A549 (cell line): ENCODE data around the gene PHKB. TPM values are rescaled to one million over a fixed set of nuclear protein-coding genes. Genes with fewer than 3 reads are reported as not detected.

ENCODE experiments used
- ATAC-seq, 2 experiments: fragments of 200-7000 bp in 1 of 2; fragments of >200 bp in 1 of 2; cut with Nextera tagmentation in 1 of 2; cut with Tn5 transposase in 1 of 2; 3 replicates each; pipeline versions ENCODE4 v1.8.0 to v1.9.1; 2018 to 2020; ENCODE audit warnings: mild to moderate bottlenecking in 1 of 2, moderate library complexity in 1 of 2
- CTCF ChIA-PET: fragments of 300-600 bp; sonication (Branson Sonifier 250); formaldehyde crosslinking; extraction: SDS; loops from one replicate; lab custom pipeline; 2021; ENCODE audit warnings: antibody characterized with exemption, inconsistent platforms; lab: Yijun Ruan, JAX
- POLR2A ChIA-PET: fragments of 350-600 bp; formaldehyde crosslinking; extraction: SDS; loops from one replicate; lab custom pipeline; 2021; ENCODE audit warnings: antibody characterized with exemption, inconsistent platforms; lab: Yijun Ruan, JAX
- DNase-seq, 2 experiments: peaks; one replicate each; pipeline versions ENCODE4 v3.0.0 to v3.0.0-alpha.2; 2011 to 2016; ENCODE audit warnings: low read depth in 1 of 2, low spot score in 1 of 2
- FAIRE-seq: peaks from 2 replicates; lab custom pipeline; 2011; peaks lifted over from hg19 to GRCh38; lab: Jason Lieb, UNC
- H3K27ac ChIP-seq, 2 experiments: fragments of >200 bp; sonication (Bioruptor Twin); formaldehyde crosslinking; 3 replicates each; pipeline ENCODE4 v1.5.1; 2016 to 2017
- H3K4me1 ChIP-seq: fragments of >200 bp; sonication (Bioruptor Twin); formaldehyde crosslinking; 3 replicates; pipeline ENCODE4 v1.6.1; 2016
- H3K4me2 ChIP-seq: fragments of >200 bp; sonication (Bioruptor Twin); formaldehyde crosslinking; 3 replicates; pipeline ENCODE4 v1.6.1; 2016
- H3K4me3 ChIP-seq: fragments of >200 bp; sonication (Bioruptor Twin); formaldehyde crosslinking; 3 replicates; pipeline ENCODE4 v1.5.1; 2016
- H3K9me3 ChIP-seq: fragments of >200 bp; sonication (Bioruptor Twin); formaldehyde crosslinking; 3 replicates; pipeline ENCODE4 v1.6.1; 2016
- BHLHE40 ChIP-seq: IDR thresholded peaks from 2 replicates; pipeline ENCODE4 v1.6.1; 2012; ENCODE audit warnings: low read depth, low read length, inconsistent platforms
- CEBPB ChIP-seq, 2 experiments: fragments of >200 bp in 1 of 2; sonication (Bioruptor Twin) in 1 of 2; formaldehyde crosslinking in 1 of 2; IDR thresholded peaks; 2 replicates each; pipeline ENCODE4 v1.6.1; 2012 to 2016
- CHD2 ChIP-seq: fragments of 150-350 bp; IDR thresholded peaks from 2 replicates; pipeline ENCODE4 v1.6.1; 2014; ENCODE audit warnings: low read length; ENCODE audit not compliant: partially characterized antibody
- CHD4 ChIP-seq: fragments of 200-600 bp; sonication (generic); IDR thresholded peaks from 2 replicates; pipeline ENCODE4 v1.6.1; 2016; ENCODE audit warnings: antibody characterized with exemption, mild to moderate bottlenecking, borderline replicate concordance
- EHMT2 ChIP-seq: fragments of 200-600 bp; sonication (generic); IDR thresholded peaks from 2 replicates; pipeline ENCODE4 v1.6.1; 2016; ENCODE audit warnings: antibody characterized with exemption, low read depth, mild to moderate bottlenecking, moderate library complexity
- EP300 ChIP-seq, 2 experiments: fragments of >200 bp; sonication (Bioruptor Twin); formaldehyde crosslinking; IDR thresholded peaks; 2 replicates in 1 of 2; 3 replicates in 1 of 2; pipeline ENCODE4 v1.6.1; 2016 to 2017
- FOXS1 ChIP-seq: fragments of 250-450 bp; sonication (Bioruptor Pico); IDR thresholded peaks from 2 replicates; pipeline ENCODE4 v1.5.0; 2020; ENCODE audit warnings: mild to moderate bottlenecking, moderate library complexity
- HDAC2 ChIP-seq: fragments of 200-600 bp; sonication (generic); IDR thresholded peaks from 2 replicates; pipeline ENCODE4 v1.6.1; 2016
- HEYL ChIP-seq: fragments of 250-450 bp; sonication (Bioruptor Pico); IDR thresholded peaks from 2 replicates; pipeline ENCODE4 v1.8.0; 2021; ENCODE audit warnings: mild to moderate bottlenecking, moderate library complexity
- HOXA7 ChIP-seq: fragments of 250-450 bp; sonication (Bioruptor Pico); IDR thresholded peaks from 2 replicates; pipeline ENCODE4 v1.5.0; 2020; ENCODE audit warnings: mild to moderate bottlenecking, moderate library complexity
- HOXB13 ChIP-seq: fragments of 250-450 bp; sonication (Bioruptor Pico); IDR thresholded peaks from 2 replicates; pipeline ENCODE4 v1.5.0; 2020; ENCODE audit warnings: low read depth, mild to moderate bottlenecking, moderate library complexity
- HOXB5 ChIP-seq: fragments of 250-450 bp; sonication (Bioruptor Pico); IDR thresholded peaks from 2 replicates; pipeline ENCODE4 v1.5.0; 2020; ENCODE audit warnings: mild to moderate bottlenecking, moderate library complexity
- JUNB ChIP-seq: fragments of >200 bp; sonication (Bioruptor Twin); formaldehyde crosslinking; IDR thresholded peaks from 2 replicates; pipeline ENCODE4 v1.6.1; 2016
- KDM5A ChIP-seq: fragments of 200-600 bp; sonication (generic); IDR thresholded peaks from 2 replicates; pipeline ENCODE4 v1.6.1; 2016; ENCODE audit warnings: antibody characterized with exemption, mild to moderate bottlenecking
- MAZ ChIP-seq: fragments of 150-350 bp; IDR thresholded peaks from 2 replicates; pipeline ENCODE4 v1.6.1; 2014; ENCODE audit warnings: antibody characterized with exemption, low read depth, low read length, borderline replicate concordance
- POLR2AphosphoS2 ChIP-seq: conservative IDR thresholded peaks from 2 replicates; pipeline ENCODE4 v1.6.1; 2012; ENCODE audit warnings: low read length, improper control_type of control experiment, inconsistent platforms
- RARB ChIP-seq: fragments of 250-450 bp; sonication (Bioruptor Pico); IDR thresholded peaks from 2 replicates; pipeline ENCODE4 v1.8.0; 2021; ENCODE audit warnings: mild to moderate bottlenecking, moderate library complexity
- SMC3 ChIP-seq: fragments of >200 bp; sonication (Bioruptor Twin); formaldehyde crosslinking; IDR thresholded peaks from 3 replicates; pipeline ENCODE4 v1.6.1; 2018; ENCODE audit warnings: inconsistent platforms
- SREBF2 ChIP-seq: fragments of 450-650 bp; IDR thresholded peaks from 2 replicates; pipeline ENCODE4 v1.6.1; 2014; ENCODE audit warnings: mild to moderate bottlenecking, moderate library complexity
- TFCP2L1 ChIP-seq: fragments of 250-450 bp; sonication (Bioruptor Pico); IDR thresholded peaks from 2 replicates; pipeline ENCODE4 v1.5.0; 2021; ENCODE audit warnings: mild to moderate bottlenecking
- ZC3H11A ChIP-seq: fragments of 450-650 bp; IDR thresholded peaks from 2 replicates; pipeline ENCODE4 v1.6.1; 2014; ENCODE audit warnings: antibody characterized with exemption, mild to moderate bottlenecking
- ZFP36 ChIP-seq: fragments of 450-650 bp; IDR thresholded peaks from 2 replicates; pipeline ENCODE4 v1.6.1; 2014; ENCODE audit warnings: borderline replicate concordance; ENCODE audit not compliant: partially characterized antibody
- ZSCAN20 ChIP-seq: fragments of 250-450 bp; sonication (Bioruptor Pico); IDR thresholded peaks from 2 replicates; pipeline ENCODE4 v1.8.0; 2022; ENCODE audit warnings: mild to moderate bottlenecking, moderate library complexity
- WGBS: methylation state at CpG from one replicate; pipeline ENCODE4 v1.1.6; 2017; ENCODE audit errors: missing lambda C conversion rate; 5-methylcytosine and 5-hydroxymethylcytosine counted together
- polyA plus RNA-seq, 4 experiments: library from polyadenylated mRNA; depleted of rRNA in 3 of 4; stranded (reverse); fragments of >200 nt; fragmentation: RNase III in 1 of 4; extraction: RNeasy Plus Mini Kit Qiagen cat#74134 plus additional on column Dnase treatment in 1 of 4; gene quantifications; 2 replicates in 3 of 4; 3 replicates in 1 of 4; pipeline ENCODE4 v1.2.3, GENCODE V29; 2011 to 2017
- TF ChIP-seq, protein P1 (sequence below): IDR thresholded peaks from 2 replicates; pipeline ENCODE4 v1.6.1; 2012
- TF ChIP-seq, protein P2 (sequence below): fragments of >200 bp; sonication (Bioruptor Twin); formaldehyde crosslinking; IDR thresholded peaks from 3 replicates; pipeline ENCODE4 v1.6.1; 2016
- TF ChIP-seq, protein P3 (sequence below): fragments of 150-350 bp; IDR thresholded peaks from 2 replicates; pipeline ENCODE4 v1.6.1; 2014; ENCODE audit warnings: low read depth, mild to moderate bottlenecking, low read length
- TF ChIP-seq, protein P4 (sequence below): IDR thresholded peaks from 2 replicates; pipeline ENCODE4 v1.6.1; 2012

PHKB gene
- polyA plus RNA-seq, 2 of the 4 experiments (the other 2 are of a cell fraction) = 33.2 to 96.8 TPM

DNA sequence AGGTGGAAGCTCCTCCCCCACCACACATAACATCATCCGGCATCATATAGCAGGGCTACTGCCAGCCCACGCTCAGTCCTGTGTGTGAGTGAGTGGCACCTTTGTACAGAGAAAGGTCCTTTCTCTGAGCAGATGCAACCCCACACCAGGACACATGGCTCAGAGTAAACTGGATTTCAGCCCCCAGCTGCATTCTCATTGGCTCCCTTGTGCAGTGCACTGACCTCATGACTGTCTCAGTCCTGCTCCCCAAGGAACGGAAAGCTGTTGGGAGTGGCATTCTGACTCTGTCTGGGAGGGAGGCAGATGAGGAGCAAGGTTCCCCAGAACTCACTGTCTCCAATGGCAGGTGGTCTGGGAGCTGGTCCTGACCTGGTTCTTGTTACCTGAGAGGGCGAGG is 244.1 kb downstream of the PHKB start:
- ChIA-PET CTCF (no interaction called here), POLR2A (no interaction called here)
- ATAC-seq = peak in 1 of 2 experiments; percentile 31; a peak in 2 of 6 replicates
- Histone ChIP-seq H3K4me3 (no peak overlapping the region), H3K9me3 (no peaks in the 10 kb centered on the region), H3K4me1 (no peaks in the 10 kb centered on the region), H3K27ac (no peak overlapping the region), H3K4me2 (no peak overlapping the region)
- no peak for TF ChIP-seq CHD4
- TF ChIP-seq CEBPB (IDR thresholded peaks at IDR 0.05) = no peak
- TF ChIP-seq SREBF2 = no peak
- TF ChIP-seq, protein P1, sequence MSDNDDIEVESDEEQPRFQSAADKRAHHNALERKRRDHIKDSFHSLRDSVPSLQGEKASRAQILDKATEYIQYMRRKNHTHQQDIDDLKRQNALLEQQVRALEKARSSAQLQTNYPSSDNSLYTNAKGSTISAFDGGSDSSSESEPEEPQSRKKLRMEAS = no peak
- no peak for TF ChIP-seq HDAC2
- no peak for TF ChIP-seq KDM5A
- TF ChIP-seq EHMT2 = no peak
- no peak for TF ChIP-seq HOXB5
- no peak for TF ChIP-seq EP300 (IDR thresholded peaks at IDR 0.05)
- TF ChIP-seq, protein P2, sequence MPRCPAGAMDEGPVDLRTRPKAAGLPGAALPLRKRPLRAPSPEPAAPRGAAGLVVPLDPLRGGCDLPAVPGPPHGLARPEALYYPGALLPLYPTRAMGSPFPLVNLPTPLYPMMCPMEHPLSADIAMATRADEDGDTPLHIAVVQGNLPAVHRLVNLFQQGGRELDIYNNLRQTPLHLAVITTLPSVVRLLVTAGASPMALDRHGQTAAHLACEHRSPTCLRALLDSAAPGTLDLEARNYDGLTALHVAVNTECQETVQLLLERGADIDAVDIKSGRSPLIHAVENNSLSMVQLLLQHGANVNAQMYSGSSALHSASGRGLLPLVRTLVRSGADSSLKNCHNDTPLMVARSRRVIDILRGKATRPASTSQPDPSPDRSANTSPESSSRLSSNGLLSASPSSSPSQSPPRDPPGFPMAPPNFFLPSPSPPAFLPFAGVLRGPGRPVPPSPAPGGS = no peak
- TF ChIP-seq RARB (CRISPR knock-in tag) = no peak
- TF ChIP-seq, protein P3, sequence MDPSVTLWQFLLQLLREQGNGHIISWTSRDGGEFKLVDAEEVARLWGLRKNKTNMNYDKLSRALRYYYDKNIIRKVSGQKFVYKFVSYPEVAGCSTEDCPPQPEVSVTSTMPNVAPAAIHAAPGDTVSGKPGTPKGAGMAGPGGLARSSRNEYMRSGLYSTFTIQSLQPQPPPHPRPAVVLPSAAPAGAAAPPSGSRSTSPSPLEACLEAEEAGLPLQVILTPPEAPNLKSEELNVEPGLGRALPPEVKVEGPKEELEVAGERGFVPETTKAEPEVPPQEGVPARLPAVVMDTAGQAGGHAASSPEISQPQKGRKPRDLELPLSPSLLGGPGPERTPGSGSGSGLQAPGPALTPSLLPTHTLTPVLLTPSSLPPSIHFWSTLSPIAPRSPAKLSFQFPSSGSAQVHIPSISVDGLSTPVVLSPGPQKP = no peak
- no peak for TF ChIP-seq MAZ
- FAIRE-seq = no peak
- 90% methylated on average over 4 of the region's 4 CpGs for WGBS
- no peak for DNase-seq

DNA sequence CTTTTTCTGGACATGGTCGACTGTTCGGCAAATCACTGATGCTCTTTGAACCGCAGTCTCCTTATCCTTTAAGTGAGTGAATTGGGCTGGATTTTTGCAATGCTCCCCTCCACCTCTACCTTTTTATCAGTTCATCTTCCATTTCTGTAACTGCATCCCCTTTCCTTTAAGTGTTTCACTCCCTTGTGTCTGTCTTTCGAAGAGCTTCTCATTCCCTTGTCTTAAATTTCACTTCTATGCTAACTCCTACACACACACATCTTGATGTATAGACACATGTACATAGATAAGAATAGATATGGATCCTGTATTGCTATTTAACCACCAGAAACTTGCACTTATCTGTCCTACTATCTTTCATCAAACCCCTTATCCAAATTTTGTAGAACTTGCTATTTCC is 250.7 kb downstream of the PHKB start:
- 96% methylated on average over 4 of the region's 4 CpGs for WGBS
- ChIA-PET CTCF (no interaction called here), POLR2A (no interaction called here)
- no peak overlapping the region for H3K4me2 ChIP-seq
- ATAC-seq = no peak
- FAIRE-seq = peak; percentile 36
- no peak overlapping the region; a peak in 1 of 6 replicates for H3K27ac ChIP-seq
- DNase-seq = no peak
- no peak overlapping the region for H3K4me3 ChIP-seq
- peaks cover 10% of the 10 kb centered on the region for H3K4me1 ChIP-seq
- no peaks in the 10 kb centered on the region for H3K9me3 ChIP-seq
- TF ChIP-seq ZFP36 (no peak), ZC3H11A (no peak), ZSCAN20 (CRISPR knock-in tag) (no peak), BHLHE40 (no peak), FOXS1 (CRISPR knock-in tag) (no peak), EP300 (IDR thresholded peaks at IDR 0.05) (no peak), TFCP2L1 (CRISPR knock-in tag) (no peak), HOXB13 (CRISPR knock-in tag) (no peak), HOXA7 (CRISPR knock-in tag) (no peak), CHD2 (no peak), HEYL (no peak), CEBPB (IDR thresholded peaks at IDR 0.05) (no peak), SMC3 (no peak), HOXB5 (no peak), JUNB (no peak), POLR2AphosphoS2 (no peak)
- TF ChIP-seq, protein P4, sequence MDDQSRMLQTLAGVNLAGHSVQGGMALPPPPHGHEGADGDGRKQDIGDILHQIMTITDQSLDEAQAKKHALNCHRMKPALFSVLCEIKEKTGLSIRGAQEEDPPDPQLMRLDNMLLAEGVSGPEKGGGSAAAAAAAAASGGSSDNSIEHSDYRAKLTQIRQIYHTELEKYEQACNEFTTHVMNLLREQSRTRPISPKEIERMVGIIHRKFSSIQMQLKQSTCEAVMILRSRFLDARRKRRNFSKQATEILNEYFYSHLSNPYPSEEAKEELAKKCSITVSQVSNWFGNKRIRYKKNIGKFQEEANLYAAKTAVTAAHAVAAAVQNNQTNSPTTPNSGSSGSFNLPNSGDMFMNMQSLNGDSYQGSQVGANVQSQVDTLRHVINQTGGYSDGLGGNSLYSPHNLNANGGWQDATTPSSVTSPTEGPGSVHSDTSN = no peak
- TF ChIP-seq, protein P3 = no peak
- TF ChIP-seq, all 56 proteins: peak for 0
